HEK293 (cell line): ENCODE measurements around the gene COPS9.

Experiments
- CTCF ChIA-PET: fragments of 350-600 bp; formaldehyde crosslinking; extraction: SDS; loops from one replicate; lab custom pipeline; 2021; ENCODE audit warnings: antibody characterized with exemption; lab: Yijun Ruan, JAX
- POLR2A ChIA-PET: fragments of 300-600 bp; formaldehyde crosslinking; extraction: SDS; loops from one replicate; lab custom pipeline; 2020; ENCODE audit warnings: antibody characterized with exemption, inconsistent platforms; lab: Yijun Ruan, JAX
- H3K27ac ChIP-seq: fragments of 200-500 bp; sonication (Bioruptor generic); 2 replicates; pipeline ENCODE4 v1.5.1; 2014; ENCODE audit warnings: low read depth, low read length, control low read depth, inconsistent platforms; ENCODE audit errors: extremely low read depth
- H3K36me3 ChIP-seq, 2 experiments: fragments of 200-500 bp in 1 of 2; sonication (Bioruptor generic) in 1 of 2; 1 replicate in 1 of 2; 2 replicates in 1 of 2; pipeline ENCODE4 v1.5.1; 2014 to 2017; ENCODE audit warnings: inconsistent platforms in 2 of 2, low read length in 2 of 2; ENCODE audit not compliant: control insufficient read depth in 2 of 2, insufficient read depth in 1 of 2
- H3K4me1 ChIP-seq: fragments of 200-500 bp; sonication (Bioruptor generic); 2 replicates; pipeline ENCODE4 v1.5.1; 2014; ENCODE audit warnings: mild to moderate bottlenecking, low read length, inconsistent platforms; ENCODE audit not compliant: control insufficient read depth, insufficient read depth
- H3K4me3 ChIP-seq: 2 replicates; pipeline ENCODE4 v1.5.1; 2011; ENCODE audit warnings: low read depth, mild to moderate bottlenecking, control low read depth, low read length, moderate library complexity
- H3K9me3 ChIP-seq: fragments of 200-500 bp; sonication (Bioruptor generic); 2 replicates; pipeline ENCODE4 v1.5.1; 2014; ENCODE audit warnings: low read depth, low read length, inconsistent platforms; ENCODE audit not compliant: control insufficient read depth, insufficient read depth
- GFI1B ChIP-seq: fragments of 450-650 bp; formaldehyde crosslinking; IDR thresholded peaks from 2 replicates; pipeline ENCODE4 v1.5.1; 2016; ENCODE audit warnings: missing biosample characterization, missing genetic modification characterization
- HOXD13 ChIP-seq: sonication (generic); formaldehyde crosslinking; IDR thresholded peaks from 2 replicates; pipeline ENCODE4 v1.8.0; 2022; ENCODE audit warnings: missing genetic modification reagents, borderline replicate concordance
- MZF1 ChIP-seq: fragments of 450-650 bp; formaldehyde crosslinking; IDR thresholded peaks from 2 replicates; pipeline ENCODE4 v1.5.1; 2017; ENCODE audit warnings: missing biosample characterization, missing genetic modification characterization, borderline replicate concordance
- WT1 ChIP-seq: fragments of 450-650 bp; formaldehyde crosslinking; IDR thresholded peaks from 2 replicates; pipeline ENCODE4 v1.5.1; 2016; ENCODE audit warnings: missing biosample characterization, missing genetic modification characterization
- ZBTB20 ChIP-seq: fragments of 450-650 bp; formaldehyde crosslinking; IDR thresholded peaks from 2 replicates; pipeline ENCODE4 v1.5.1; 2016; ENCODE audit warnings: missing biosample characterization, missing genetic modification characterization
- ZFHX2 ChIP-seq: fragments of 450-650 bp; formaldehyde crosslinking; conservative IDR thresholded peaks from 2 replicates; pipeline ENCODE4 v1.5.1; 2016; ENCODE audit warnings: missing biosample characterization, missing genetic modification characterization
- ZFP37 ChIP-seq: fragments of 450-650 bp; formaldehyde crosslinking; IDR thresholded peaks from 2 replicates; pipeline ENCODE4 v1.5.1; 2016; ENCODE audit warnings: missing biosample characterization, missing genetic modification characterization
- ZNF202 ChIP-seq: fragments of 450-650 bp; formaldehyde crosslinking; IDR thresholded peaks from 2 replicates; pipeline ENCODE4 v1.5.1; 2016; ENCODE audit warnings: missing biosample characterization, missing genetic modification characterization, borderline replicate concordance
- ZNF214 ChIP-seq: fragments of 450-650 bp; formaldehyde crosslinking; IDR thresholded peaks from 2 replicates; pipeline ENCODE4 v1.5.1; 2017; ENCODE audit warnings: missing biosample characterization, mild to moderate bottlenecking, missing genetic modification characterization, borderline replicate concordance
- ZNF266 ChIP-seq: fragments of 450-650 bp; formaldehyde crosslinking; IDR thresholded peaks from 2 replicates; pipeline ENCODE4 v1.5.1; 2016; ENCODE audit warnings: missing biosample characterization, missing genetic modification characterization, low read depth
- ZNF510 ChIP-seq: fragments of 450-650 bp; formaldehyde crosslinking; IDR thresholded peaks from 2 replicates; pipeline ENCODE4 v1.5.1; 2018; ENCODE audit warnings: mild to moderate bottlenecking, missing genetic modification characterization, missing biosample characterization; ENCODE audit not compliant: insufficient replicate concordance
- ZSCAN30 ChIP-seq: fragments of 450-650 bp; IDR thresholded peaks from 2 replicates; pipeline ENCODE4 v1.5.1; 2018; ENCODE audit warnings: missing biosample characterization, mild to moderate bottlenecking, missing genetic modification characterization, moderate library complexity
- TF ChIP-seq, protein P1 (sequence below): fragments of 450-650 bp; formaldehyde crosslinking; IDR thresholded peaks from 2 replicates; pipeline ENCODE4 v1.5.1; 2017; ENCODE audit warnings: missing biosample characterization, missing genetic modification characterization
- TF ChIP-seq, protein P2 (sequence below): fragments of 450-650 bp; formaldehyde crosslinking; IDR thresholded peaks from 2 replicates; pipeline ENCODE4 v1.5.1; 2016; ENCODE audit warnings: missing biosample characterization, missing genetic modification characterization
- TF ChIP-seq, protein P3 (sequence below): fragments of 450-650 bp; formaldehyde crosslinking; IDR thresholded peaks from 2 replicates; pipeline ENCODE4 v1.5.1; 2016; ENCODE audit warnings: missing biosample characterization, missing genetic modification characterization
- TF ChIP-seq, protein P4 (sequence below): fragments of 450-650 bp; formaldehyde crosslinking; IDR thresholded peaks from 2 replicates; pipeline ENCODE4 v1.5.1; 2016; ENCODE audit warnings: missing biosample characterization, missing genetic modification characterization, low read depth

COPS9 gene

DNA sequence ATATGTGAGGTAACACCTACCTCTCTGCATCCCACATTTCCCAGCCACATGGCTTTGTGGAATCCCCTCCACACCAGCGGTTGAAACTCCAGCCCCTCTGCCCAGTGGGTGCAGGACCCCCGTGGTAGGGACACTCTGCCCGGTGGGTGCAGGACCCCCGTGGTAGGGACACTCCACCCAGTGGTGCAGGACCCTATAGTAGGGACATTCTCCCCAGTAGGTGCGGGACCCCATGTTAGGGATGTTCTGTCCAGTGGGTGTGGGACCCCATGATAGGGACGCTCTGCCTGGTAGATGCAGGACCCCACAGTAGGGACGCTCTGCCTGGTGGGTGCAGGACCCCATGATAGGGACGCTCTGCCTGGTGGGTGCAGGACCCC lies 11.5 kb downstream of the COPS9 start:
- POLR2A ChIA-PET = no interaction called here
- no peak overlapping the region for H3K4me3 ChIP-seq
- CTCF ChIA-PET = no interaction called here
- H3K27ac ChIP-seq = no peak overlapping the region
- H3K9me3 ChIP-seq = no peaks in the 10 kb centered on the region
- no peaks in the 10 kb centered on the region for H3K4me1 ChIP-seq
- H3K36me3 ChIP-seq = peaks cover 0 to 39% of the 10 kb centered on the region in 2 experiments; a peak in 1 of 3 replicates
- TF ChIP-seq ZFP37 (no peak), MZF1 (tag by site-specific recombination) (no peak), HOXD13 (CRISPR knock-in tag) (no peak), ZNF202 (tag by site-specific recombination) (no peak), WT1 (no peak), ZNF510 (tag by site-specific recombination) (no peak), ZNF266 (tag by site-specific recombination) (no peak)
- TF ChIP-seq, protein P1, sequence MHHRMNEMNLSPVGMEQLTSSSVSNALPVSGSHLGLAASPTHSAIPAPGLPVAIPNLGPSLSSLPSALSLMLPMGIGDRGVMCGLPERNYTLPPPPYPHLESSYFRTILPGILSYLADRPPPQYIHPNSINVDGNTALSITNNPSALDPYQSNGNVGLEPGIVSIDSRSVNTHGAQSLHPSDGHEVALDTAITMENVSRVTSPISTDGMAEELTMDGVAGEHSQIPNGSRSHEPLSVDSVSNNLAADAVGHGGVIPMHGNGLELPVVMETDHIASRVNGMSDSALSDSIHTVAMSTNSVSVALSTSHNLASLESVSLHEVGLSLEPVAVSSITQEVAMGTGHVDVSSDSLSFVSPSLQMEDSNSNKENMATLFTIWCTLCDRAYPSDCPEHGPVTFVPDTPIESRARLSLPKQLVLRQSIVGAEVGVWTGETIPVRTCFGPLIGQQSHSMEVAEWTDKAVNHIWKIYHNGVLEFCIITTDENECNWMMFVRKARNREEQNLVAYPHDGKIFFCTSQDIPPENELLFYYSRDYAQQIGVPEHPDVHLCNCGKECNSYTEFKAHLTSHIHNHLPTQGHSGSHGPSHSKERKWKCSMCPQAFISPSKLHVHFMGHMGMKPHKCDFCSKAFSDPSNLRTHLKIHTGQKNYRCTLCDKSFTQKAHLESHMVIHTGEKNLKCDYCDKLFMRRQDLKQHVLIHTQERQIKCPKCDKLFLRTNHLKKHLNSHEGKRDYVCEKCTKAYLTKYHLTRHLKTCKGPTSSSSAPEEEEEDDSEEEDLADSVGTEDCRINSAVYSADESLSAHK = no peak
- TF ChIP-seq, protein P2, sequence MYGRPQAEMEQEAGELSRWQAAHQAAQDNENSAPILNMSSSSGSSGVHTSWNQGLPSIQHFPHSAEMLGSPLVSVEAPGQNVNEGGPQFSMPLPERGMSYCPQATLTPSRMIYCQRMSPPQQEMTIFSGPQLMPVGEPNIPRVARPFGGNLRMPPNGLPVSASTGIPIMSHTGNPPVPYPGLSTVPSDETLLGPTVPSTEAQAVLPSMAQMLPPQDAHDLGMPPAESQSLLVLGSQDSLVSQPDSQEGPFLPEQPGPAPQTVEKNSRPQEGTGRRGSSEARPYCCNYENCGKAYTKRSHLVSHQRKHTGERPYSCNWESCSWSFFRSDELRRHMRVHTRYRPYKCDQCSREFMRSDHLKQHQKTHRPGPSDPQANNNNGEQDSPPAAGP (tag by site-specific recombination) = no peak
- TF ChIP-seq, protein P3, sequence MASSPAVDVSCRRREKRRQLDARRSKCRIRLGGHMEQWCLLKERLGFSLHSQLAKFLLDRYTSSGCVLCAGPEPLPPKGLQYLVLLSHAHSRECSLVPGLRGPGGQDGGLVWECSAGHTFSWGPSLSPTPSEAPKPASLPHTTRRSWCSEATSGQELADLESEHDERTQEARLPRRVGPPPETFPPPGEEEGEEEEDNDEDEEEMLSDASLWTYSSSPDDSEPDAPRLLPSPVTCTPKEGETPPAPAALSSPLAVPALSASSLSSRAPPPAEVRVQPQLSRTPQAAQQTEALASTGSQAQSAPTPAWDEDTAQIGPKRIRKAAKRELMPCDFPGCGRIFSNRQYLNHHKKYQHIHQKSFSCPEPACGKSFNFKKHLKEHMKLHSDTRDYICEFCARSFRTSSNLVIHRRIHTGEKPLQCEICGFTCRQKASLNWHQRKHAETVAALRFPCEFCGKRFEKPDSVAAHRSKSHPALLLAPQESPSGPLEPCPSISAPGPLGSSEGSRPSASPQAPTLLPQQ (tag by site-specific recombination) = no peak
- TF ChIP-seq, all 188 proteins: peak for 0

DNA sequence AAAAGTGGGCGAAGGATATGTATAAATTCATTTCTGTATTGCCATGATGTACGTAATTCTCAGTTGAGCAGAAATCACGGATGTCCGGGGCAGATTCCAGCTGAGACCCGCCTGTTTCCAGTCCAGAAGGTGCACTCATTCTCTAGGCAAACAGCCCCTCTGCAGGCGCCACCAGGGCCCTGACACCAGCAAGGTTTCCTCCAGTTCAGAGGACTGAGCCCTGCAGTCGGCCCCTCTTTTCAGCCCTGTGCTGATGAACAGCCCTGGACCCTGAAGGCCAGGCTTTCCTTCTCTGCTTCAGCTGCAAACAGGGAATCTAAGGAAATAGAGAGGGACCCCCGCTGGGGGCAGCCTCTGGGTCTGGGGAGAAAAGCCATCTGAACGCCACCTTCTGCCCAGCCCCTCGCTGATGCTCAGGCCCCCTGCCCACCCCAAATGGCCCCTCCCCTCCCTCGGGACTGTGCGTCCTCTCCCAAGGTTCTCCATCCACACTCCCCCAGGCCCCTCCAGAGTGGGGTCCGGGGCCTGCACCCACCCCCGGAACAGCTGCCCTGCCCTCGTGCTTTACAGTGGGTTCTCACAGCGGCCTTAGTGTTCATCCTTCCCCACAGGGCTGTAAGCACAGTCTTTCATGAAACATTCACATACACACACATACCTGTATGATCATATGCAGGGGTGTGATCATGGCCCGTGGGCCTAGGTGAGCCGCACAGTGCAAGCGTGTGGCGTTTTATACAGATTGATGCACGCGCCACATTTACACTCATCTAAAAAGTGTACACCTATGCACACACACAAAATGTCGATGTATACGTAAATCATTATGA lies 12.1 kb downstream of the COPS9 start:
- TF ChIP-seq ZNF214 (tag by site-specific recombination) (no peak), ZSCAN30 (tag by site-specific recombination) (no peak), GFI1B (no peak), ZFHX2 (tag by site-specific recombination) (no peak), ZBTB20 (no peak)
- TF ChIP-seq, protein P4, sequence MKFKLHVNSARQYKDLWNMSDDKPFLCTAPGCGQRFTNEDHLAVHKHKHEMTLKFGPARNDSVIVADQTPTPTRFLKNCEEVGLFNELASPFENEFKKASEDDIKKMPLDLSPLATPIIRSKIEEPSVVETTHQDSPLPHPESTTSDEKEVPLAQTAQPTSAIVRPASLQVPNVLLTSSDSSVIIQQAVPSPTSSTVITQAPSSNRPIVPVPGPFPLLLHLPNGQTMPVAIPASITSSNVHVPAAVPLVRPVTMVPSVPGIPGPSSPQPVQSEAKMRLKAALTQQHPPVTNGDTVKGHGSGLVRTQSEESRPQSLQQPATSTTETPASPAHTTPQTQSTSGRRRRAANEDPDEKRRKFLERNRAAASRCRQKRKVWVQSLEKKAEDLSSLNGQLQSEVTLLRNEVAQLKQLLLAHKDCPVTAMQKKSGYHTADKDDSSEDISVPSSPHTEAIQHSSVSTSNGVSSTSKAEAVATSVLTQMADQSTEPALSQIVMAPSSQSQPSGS (tag by site-specific recombination) = no peak
- Histone ChIP-seq H3K4me3 (no peak overlapping the region), H3K4me1 (no peaks in the 10 kb centered on the region), H3K27ac (no peak overlapping the region), H3K36me3 (peaks cover 0 to 33% of the 10 kb centered on the region in 2 experiments; a peak in 1 of 3 replicates), H3K9me3 (no peaks in the 10 kb centered on the region)
- POLR2A ChIA-PET = no interaction called here
- CTCF ChIA-PET = no interaction called here
